BLaER1 (cell line): ENCODE data around the gene AKR7A2.

Source experiments
- H3K27ac ChIP-seq: shearing (Covaris generic); formaldehyde crosslinking; 2 replicates; pipeline ENCODE4 v1.8.1; 2022
- H3K27me3 ChIP-seq: shearing (Covaris generic); formaldehyde crosslinking; 2 replicates; pipeline ENCODE4 v1.8.1; 2022
- H3K36me3 ChIP-seq: shearing (Covaris generic); formaldehyde crosslinking; 2 replicates; pipeline ENCODE4 v1.8.1; 2022
- H3K4me1 ChIP-seq: shearing (Covaris generic); formaldehyde crosslinking; 2 replicates; pipeline ENCODE4 v1.8.1; 2022
- H3K4me2 ChIP-seq: shearing (Covaris generic); formaldehyde crosslinking; 2 replicates; pipeline ENCODE4 v1.8.1; 2022
- H3K4me3 ChIP-seq: shearing (Covaris generic); formaldehyde crosslinking; 2 replicates; pipeline ENCODE4 v1.8.1; 2022
- H3K9ac ChIP-seq: shearing (Covaris generic); formaldehyde crosslinking; 2 replicates; pipeline ENCODE4 v1.8.1; 2022
- H3K9me3 ChIP-seq: shearing (Covaris generic); formaldehyde crosslinking; 2 replicates; pipeline ENCODE4 v1.8.1; 2022
- H4K20me1 ChIP-seq: shearing (Covaris generic); formaldehyde crosslinking; 2 replicates; pipeline ENCODE4 v1.8.1; 2022
- Cebpa-rat ChIP-seq: shearing (Covaris generic); IDR thresholded peaks from 2 replicates; pipeline ENCODE4 v1.8.1; 2022

The AKR7A2 gene

GRCh38 chr1:19327301-19327700 is 15.4 kb upstream of the AKR7A2 start:
- Histone ChIP-seq H3K9ac (no peak overlapping the region), H3K36me3 (peaks cover 46% of the 10 kb centered on the region), H3K4me3 (no peak overlapping the region), H4K20me1 (peaks cover 28% of the 10 kb centered on the region; the same call in 1 of the 2 replicates), H3K4me2 (no peak overlapping the region), H3K27me3 (no peaks in the 10 kb centered on the region), H3K27ac (no peak overlapping the region), H3K9me3 (no peaks in the 10 kb centered on the region), H3K4me1 (peaks cover 55% of the 10 kb centered on the region)
- no peak for TF ChIP-seq Cebpa-rat

- H3K4me2 ChIP-seq = peak overlapping the region; percentile 76
- peaks cover 49% of the 10 kb centered on the region for H3K36me3 ChIP-seq
- no peaks in the 10 kb centered on the region for H3K9me3 ChIP-seq
- no peak for TF ChIP-seq Cebpa-rat
- peaks cover 28% of the 10 kb centered on the region; the same call in 1 of the 2 replicates for H4K20me1 ChIP-seq
- no peaks in the 10 kb centered on the region for H3K27me3 ChIP-seq
- H3K27ac ChIP-seq = peak overlapping the region; percentile 22; the same call in 1 of the 2 replicates
- peaks cover 56% of the 10 kb centered on the region for H3K4me1 ChIP-seq
- H3K4me3 ChIP-seq = no peak overlapping the region
- no peak overlapping the region for H3K9ac ChIP-seq
Observed at GRCh38 chr1:19326748-19327065, 14.8 kb upstream of the AKR7A2 start.

GRCh38 chr1:19325958-19326747 is 14.2 kb upstream of the AKR7A2 start:
- no peak for TF ChIP-seq Cebpa-rat
- Histone ChIP-seq H3K9ac (no peak overlapping the region), H3K4me3 (no peak overlapping the region), H3K27ac (peak overlapping the region; percentile 22; the same call in 1 of the 2 replicates), H3K9me3 (no peaks in the 10 kb centered on the region), H3K36me3 (peaks cover 50% of the 10 kb centered on the region), H4K20me1 (peaks cover 28% of the 10 kb centered on the region; the same call in 1 of the 2 replicates), H3K4me2 (peak overlapping the region; percentile 76), H3K4me1 (peaks cover 60% of the 10 kb centered on the region), H3K27me3 (no peaks in the 10 kb centered on the region)

- no peaks in the 10 kb centered on the region for H3K27me3 ChIP-seq
- peaks cover 28% of the 10 kb centered on the region; the same call in 1 of the 2 replicates for H4K20me1 ChIP-seq
- H3K36me3 ChIP-seq = peaks cover 50% of the 10 kb centered on the region
- H3K27ac ChIP-seq = no peak overlapping the region
- no peak overlapping the region for H3K4me3 ChIP-seq
- H3K4me1 ChIP-seq = peaks cover 66% of the 10 kb centered on the region
- no peak for TF ChIP-seq Cebpa-rat
- H3K9me3 ChIP-seq = no peaks in the 10 kb centered on the region
- no peak overlapping the region for H3K9ac ChIP-seq
- peak overlapping the region; percentile 76 for H3K4me2 ChIP-seq
Observed at GRCh38 chr1:19325368-19325957, 13.5 kb upstream of the AKR7A2 start.

- peaks cover 50% of the 10 kb centered on the region for H3K36me3 ChIP-seq
Observed at GRCh38 chr1:19324665-19324990, 12.7 kb upstream of the AKR7A2 start.

GRCh38 chr1:19323987-19324664 is 12.2 kb upstream of the AKR7A2 start:
- Histone ChIP-seq H3K4me1 (peaks cover 80% of the 10 kb centered on the region), H3K4me3 (no peak overlapping the region), H3K27ac (no peak overlapping the region), H3K9ac (no peak overlapping the region), H4K20me1 (peaks cover 28% of the 10 kb centered on the region; the same call in 1 of the 2 replicates), H3K4me2 (peak overlapping the region; percentile 76), H3K9me3 (no peaks in the 10 kb centered on the region), H3K27me3 (no peaks in the 10 kb centered on the region), H3K36me3 (peaks cover 50% of the 10 kb centered on the region)
- no peak for TF ChIP-seq Cebpa-rat

More at GRCh38 chr1:19324665-19324990, 12.7 kb upstream of the AKR7A2 start:
- Histone ChIP-seq H3K4me2 (peak overlapping the region; percentile 76), H3K4me1 (peaks cover 75% of the 10 kb centered on the region), H4K20me1 (peaks cover 28% of the 10 kb centered on the region; the same call in 1 of the 2 replicates), H3K27ac (no peak overlapping the region), H3K4me3 (no peak overlapping the region), H3K27me3 (no peaks in the 10 kb centered on the region), H3K9ac (no peak overlapping the region), H3K9me3 (no peaks in the 10 kb centered on the region)
- no peak for TF ChIP-seq Cebpa-rat

- H3K4me1 ChIP-seq = peaks cover 96% of the 10 kb centered on the region
- H3K9me3 ChIP-seq = no peaks in the 10 kb centered on the region
- H4K20me1 ChIP-seq = peaks cover 28% of the 10 kb centered on the region; the same call in 1 of the 2 replicates
- no peaks in the 10 kb centered on the region for H3K27me3 ChIP-seq
- TF ChIP-seq Cebpa-rat = no peak
- no peak overlapping the region for H3K27ac ChIP-seq
- peak overlapping the region; percentile 76 for H3K4me2 ChIP-seq
- no peak overlapping the region for H3K4me3 ChIP-seq
- H3K36me3 ChIP-seq = peaks cover 51% of the 10 kb centered on the region
- no peak overlapping the region for H3K9ac ChIP-seq
Observed at GRCh38 chr1:19322481-19322880, 10.5 kb upstream of the AKR7A2 start.

- Histone ChIP-seq H4K20me1 (peaks cover 27% of the 10 kb centered on the region), H3K4me3 (no peak overlapping the region), H3K27me3 (no peaks in the 10 kb centered on the region), H3K4me1 (peaks cover 99% of the 10 kb centered on the region), H3K27ac (no peak overlapping the region), H3K9me3 (no peaks in the 10 kb centered on the region), H3K4me2 (peak overlapping the region; percentile 30; the same call in 1 of the 2 replicates), H3K36me3 (peaks cover 51% of the 10 kb centered on the region), H3K9ac (no peak overlapping the region)
- TF ChIP-seq Cebpa-rat = no peak
Observed at GRCh38 chr1:19321071-19321470, 9.1 kb upstream of the AKR7A2 start.

GRCh38 chr1:19319196-19319595 is 7.3 kb upstream of the AKR7A2 start:
- H3K27me3 ChIP-seq = no peaks in the 10 kb centered on the region
- no peak overlapping the region for H3K27ac ChIP-seq
- H3K4me1 ChIP-seq = peaks cover 99% of the 10 kb centered on the region
- H3K4me3 ChIP-seq = no peak overlapping the region
- H3K9ac ChIP-seq = no peak overlapping the region
- H3K9me3 ChIP-seq = no peaks in the 10 kb centered on the region
- TF ChIP-seq Cebpa-rat = no peak
- peaks cover 36% of the 10 kb centered on the region for H4K20me1 ChIP-seq
- H3K4me2 ChIP-seq = peak overlapping the region; percentile 62
- H3K36me3 ChIP-seq = peaks cover 40% of the 10 kb centered on the region
